ENCODE results near the gene C3orf18.

C3orf18 gene

DNA sequence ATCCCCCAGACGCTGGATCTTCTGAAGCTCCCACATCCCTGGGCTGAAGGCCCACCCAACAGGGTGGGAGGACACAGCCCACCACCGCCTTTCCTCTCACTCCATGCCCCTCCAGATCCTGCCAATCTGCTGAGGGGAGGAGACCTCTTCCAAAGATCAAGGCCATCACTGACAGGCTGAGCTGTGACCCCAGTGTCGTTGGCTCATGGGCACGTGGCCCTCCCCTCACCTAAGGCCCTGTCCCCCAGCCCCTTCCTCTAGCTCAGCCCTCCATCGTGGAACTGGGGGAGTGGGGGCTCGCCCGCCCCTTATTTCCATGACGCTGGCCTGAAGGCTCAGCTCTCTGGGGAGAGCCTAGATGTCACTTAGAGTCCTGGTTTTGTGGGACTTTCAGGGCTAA lies 10.4 kb downstream of the C3orf18 start:
- Histone ChIP-seq H3K4me3 (ENCODE audit: low read depth, low read length) (no peak overlapping the region), H3K36me3 (replicated peaks) (no peaks in the 10 kb centered on the region), H3K27ac (no peak overlapping the region), H3K27me3 (replicated peaks) (peaks cover 6% of the 10 kb centered on the region)
- no peak for DNase-seq
- TF ChIP-seq, protein P1, sequence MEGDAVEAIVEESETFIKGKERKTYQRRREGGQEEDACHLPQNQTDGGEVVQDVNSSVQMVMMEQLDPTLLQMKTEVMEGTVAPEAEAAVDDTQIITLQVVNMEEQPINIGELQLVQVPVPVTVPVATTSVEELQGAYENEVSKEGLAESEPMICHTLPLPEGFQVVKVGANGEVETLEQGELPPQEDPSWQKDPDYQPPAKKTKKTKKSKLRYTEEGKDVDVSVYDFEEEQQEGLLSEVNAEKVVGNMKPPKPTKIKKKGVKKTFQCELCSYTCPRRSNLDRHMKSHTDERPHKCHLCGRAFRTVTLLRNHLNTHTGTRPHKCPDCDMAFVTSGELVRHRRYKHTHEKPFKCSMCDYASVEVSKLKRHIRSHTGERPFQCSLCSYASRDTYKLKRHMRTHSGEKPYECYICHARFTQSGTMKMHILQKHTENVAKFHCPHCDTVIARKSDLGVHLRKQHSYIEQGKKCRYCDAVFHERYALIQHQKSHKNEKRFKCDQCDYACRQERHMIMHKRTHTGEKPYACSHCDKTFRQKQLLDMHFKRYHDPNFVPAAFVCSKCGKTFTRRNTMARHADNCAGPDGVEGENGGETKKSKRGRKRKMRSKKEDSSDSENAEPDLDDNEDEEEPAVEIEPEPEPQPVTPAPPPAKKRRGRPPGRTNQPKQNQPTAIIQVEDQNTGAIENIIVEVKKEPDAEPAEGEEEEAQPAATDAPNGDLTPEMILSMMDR (IDR thresholded peaks at IDR 0.05; ENCODE audit: low read depth, low read length, missing control alignments), result no peak
- in situ Hi-C loops (cut with HindIII; ENCODE audit: low pct_ligation_motif_present, low sequenced_read_pairs), result no loop called here

DNA sequence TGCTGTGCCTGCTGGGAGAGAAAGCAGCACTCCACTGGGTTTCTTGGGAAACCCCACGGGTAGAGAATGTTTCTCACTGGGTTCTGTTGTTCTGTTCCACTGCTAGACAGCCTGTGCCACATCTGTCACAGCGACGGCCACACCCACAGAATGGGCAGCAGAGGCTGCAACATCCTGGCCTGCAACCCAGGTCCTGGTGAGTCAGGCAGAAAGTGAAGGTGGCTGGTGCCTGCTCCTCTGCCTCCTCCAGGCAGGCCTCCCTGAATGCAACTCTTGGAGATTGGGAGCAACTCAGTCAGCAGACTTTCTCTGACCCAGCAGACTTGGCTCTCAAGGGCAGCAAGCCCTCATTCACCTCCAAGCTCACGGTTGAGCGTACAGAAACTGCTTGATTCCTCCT lies 13.0 kb downstream of the C3orf18 start:
- Histone ChIP-seq H3K4me3 (ENCODE audit: low read depth, low read length) (no peak overlapping the region), H3K36me3 (replicated peaks) (no peaks in the 10 kb centered on the region), H3K27ac (no peak overlapping the region), H3K27me3 (replicated peaks) (peaks cover 6% of the 10 kb centered on the region)
- no peak for DNase-seq
- TF ChIP-seq, protein P1 (IDR thresholded peaks at IDR 0.05; ENCODE audit: low read depth, low read length, missing control alignments), result no peak
- in situ Hi-C loops (cut with HindIII; ENCODE audit: low pct_ligation_motif_present, low sequenced_read_pairs), result no loop called here

DNA sequence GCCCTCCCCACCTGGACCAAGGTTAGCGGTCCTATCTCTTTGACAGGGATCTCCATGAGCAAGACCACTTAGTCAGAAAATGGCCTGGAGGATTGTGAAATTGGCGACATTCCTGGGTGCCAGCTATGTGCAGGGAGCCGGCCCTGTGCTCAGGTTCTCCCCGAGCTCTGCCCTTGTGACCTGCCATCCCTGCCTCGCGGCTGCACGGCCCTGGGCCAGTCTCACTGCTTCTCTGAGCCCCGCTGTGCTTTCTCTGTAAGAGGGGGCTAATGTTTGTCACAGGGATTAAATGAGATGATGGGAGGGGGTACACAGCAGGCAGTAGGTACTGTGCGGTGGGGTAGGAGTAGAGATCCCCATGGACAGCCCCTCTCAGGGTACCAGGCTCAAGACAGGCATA lies 14.9 kb downstream of the C3orf18 start:
- in situ Hi-C loops (cut with HindIII; ENCODE audit: low pct_ligation_motif_present, low sequenced_read_pairs), result no loop called here
- no peak for DNase-seq
- no peak overlapping the region for H3K4me3 ChIP-seq (ENCODE audit: low read depth, low read length)
- H3K27ac ChIP-seq, result no peak overlapping the region
- H3K27me3 ChIP-seq (replicated peaks), result peaks cover 2% of the 10 kb centered on the region
- TF ChIP-seq, protein P1 (IDR thresholded peaks at IDR 0.05; ENCODE audit: low read depth, low read length, missing control alignments), result no peak
- H3K36me3 ChIP-seq (replicated peaks), result no peaks in the 10 kb centered on the region

DNA sequence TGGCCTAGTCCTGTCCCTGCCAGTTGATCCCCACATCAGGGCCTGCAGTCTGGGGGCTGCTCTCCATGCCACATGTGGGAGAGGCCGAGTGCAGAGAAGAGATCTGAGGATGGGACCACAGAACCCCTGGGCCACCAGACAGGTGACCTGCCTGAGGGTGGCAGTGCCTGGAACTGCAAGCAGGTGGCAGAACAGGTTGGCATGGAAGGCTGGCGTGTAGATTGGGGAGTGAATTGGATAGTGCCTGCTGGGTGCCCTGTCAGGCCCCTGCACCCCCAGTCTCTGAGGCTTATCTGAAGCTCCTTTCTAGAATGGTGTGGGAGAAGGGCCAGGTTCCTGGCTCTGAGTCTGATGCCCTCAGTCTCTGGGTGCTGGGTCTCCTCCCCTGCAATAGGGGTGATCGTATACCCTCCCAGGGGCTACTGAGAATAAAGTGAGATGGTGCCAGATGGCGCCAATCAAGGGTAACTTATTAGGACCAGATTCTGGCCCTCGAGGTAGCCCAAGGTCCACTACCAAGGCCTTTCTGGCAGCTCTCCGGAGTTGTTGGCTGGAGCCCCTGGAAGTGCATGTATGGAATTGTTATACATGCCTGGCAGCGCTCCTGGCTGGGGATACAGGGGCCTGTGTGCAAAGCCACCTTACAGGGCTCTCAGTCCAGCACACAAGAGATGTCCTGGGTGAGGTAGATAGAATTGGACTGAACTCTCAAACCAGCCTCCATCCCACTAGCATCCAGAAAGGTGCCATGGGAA lies 15.7 kb downstream of the C3orf18 start:
- no peak for DNase-seq
- H3K4me3 ChIP-seq (ENCODE audit: low read depth, low read length), result no peak overlapping the region
- in situ Hi-C loops (cut with HindIII; ENCODE audit: low pct_ligation_motif_present, low sequenced_read_pairs), result no loop called here
- H3K27me3 ChIP-seq (replicated peaks), result no peaks in the 10 kb centered on the region
- H3K36me3 ChIP-seq (replicated peaks), result no peaks in the 10 kb centered on the region
- TF ChIP-seq, protein P1 (IDR thresholded peaks at IDR 0.05; ENCODE audit: low read depth, low read length, missing control alignments), result no peak
- H3K27ac ChIP-seq, result no peak overlapping the region

DNA sequence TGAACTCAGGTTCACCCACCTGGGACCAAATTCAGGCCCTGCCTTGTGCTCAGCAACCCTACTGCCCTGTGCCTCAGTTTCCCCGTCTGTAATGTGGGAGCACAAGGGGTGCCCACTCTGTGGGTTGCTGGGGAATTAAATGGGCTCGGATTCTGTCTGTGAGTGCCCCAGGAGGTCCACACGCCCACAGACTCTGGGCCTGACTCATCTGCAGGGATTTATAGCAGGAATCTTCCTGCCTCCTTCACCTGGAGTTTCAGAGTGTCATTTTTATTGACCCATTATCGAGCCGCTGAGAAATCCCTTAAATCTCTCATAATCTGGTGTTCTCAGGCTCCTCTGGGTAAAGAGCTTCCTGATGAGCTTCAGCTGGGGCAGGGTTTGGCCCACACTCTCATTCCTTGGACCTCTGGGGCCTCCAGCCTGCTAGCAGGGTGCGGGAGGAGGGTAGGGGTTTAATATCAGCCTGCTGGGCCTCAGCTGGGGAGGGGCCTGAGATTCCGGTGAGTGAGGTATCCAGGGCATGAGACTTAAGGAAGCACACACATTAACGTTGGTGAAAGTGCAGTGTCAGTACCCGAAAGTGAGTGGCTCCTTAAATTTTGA lies 16.4 kb downstream of the C3orf18 start:
- Histone ChIP-seq H3K4me3 (ENCODE audit: low read depth, low read length) (no peak overlapping the region), H3K27ac (no peak overlapping the region), H3K27me3 (replicated peaks) (no peaks in the 10 kb centered on the region), H3K36me3 (replicated peaks) (no peaks in the 10 kb centered on the region)
- in situ Hi-C loops (cut with HindIII; ENCODE audit: low pct_ligation_motif_present, low sequenced_read_pairs), result no loop called here
- TF ChIP-seq, protein P1 (IDR thresholded peaks at IDR 0.05; ENCODE audit: low read depth, low read length, missing control alignments), result no peak
- DNase-seq, result no peak

Data from brain microvascular endothelial cell (primary cell).